Peyer's patch (tissue), 4 donors: ENCODE measurements around the gene MAG.

Source experiments
- POLR2A ChIP-seq, 2 donors: fragments of 450-650 bp; IDR thresholded peaks; one replicate each; pipeline ENCODE4 v1.5.1; 2017; ENCODE audit warnings: antibody characterized with exemption in 2 of 2, mild to moderate bottlenecking in 2 of 2, moderate library complexity in 2 of 2
- TF ChIP-seq, protein P1 (sequence below), 6 experiments: fragments of 450-650 bp in 4 of 6; fragments of 200-600 bp in 2 of 6; sonication (generic) in 1 of 6; IDR thresholded peaks; one replicate each; pipeline ENCODE4 v1.5.1; 2017 to 2019; ENCODE audit warnings: antibody characterized with exemption in 6 of 6, mild to moderate bottlenecking in 3 of 6, moderate library complexity in 1 of 6

DNA sequence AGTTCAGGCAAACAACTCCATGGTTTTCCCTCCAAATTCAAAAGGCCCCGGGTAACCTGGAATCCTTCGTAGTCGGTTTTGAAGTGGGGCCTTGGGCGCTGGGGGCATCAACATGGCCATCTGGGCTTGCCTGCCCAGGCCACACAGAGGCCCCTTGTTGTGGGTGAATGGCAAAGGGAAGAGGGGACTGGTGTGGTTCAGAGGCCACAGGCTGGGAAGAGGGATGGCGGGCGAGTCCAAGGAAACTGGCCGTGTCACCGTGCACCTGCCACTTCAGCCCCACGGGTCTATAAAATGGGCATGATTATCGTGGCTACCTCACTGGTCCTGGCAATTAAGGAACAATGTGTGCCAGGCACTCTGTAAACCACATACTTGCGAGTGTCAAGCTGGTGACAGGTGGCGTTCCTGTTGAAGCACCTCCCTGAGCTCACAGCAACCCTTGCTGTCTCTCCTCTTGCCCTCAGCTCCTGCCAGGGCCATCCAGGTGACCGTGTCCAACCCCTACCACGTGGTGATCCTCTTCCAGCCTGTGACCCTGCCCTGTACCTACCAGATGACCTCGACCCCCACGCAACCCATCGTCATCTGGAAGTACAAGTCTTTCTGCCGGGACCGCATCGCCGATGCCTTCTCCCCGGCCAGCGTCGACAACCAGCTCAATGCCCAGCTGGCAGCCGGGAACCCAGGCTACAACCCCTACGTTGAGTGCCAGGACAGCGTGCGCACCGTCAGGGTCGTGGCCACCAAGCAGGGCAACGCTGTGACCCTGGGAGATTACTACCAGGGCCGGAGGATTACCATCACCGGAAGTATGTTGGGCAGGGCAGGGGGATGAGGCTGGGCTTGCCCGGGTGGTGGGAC, 41.9 kb upstream of the MAG start:
- TF ChIP-seq, protein P1, sequence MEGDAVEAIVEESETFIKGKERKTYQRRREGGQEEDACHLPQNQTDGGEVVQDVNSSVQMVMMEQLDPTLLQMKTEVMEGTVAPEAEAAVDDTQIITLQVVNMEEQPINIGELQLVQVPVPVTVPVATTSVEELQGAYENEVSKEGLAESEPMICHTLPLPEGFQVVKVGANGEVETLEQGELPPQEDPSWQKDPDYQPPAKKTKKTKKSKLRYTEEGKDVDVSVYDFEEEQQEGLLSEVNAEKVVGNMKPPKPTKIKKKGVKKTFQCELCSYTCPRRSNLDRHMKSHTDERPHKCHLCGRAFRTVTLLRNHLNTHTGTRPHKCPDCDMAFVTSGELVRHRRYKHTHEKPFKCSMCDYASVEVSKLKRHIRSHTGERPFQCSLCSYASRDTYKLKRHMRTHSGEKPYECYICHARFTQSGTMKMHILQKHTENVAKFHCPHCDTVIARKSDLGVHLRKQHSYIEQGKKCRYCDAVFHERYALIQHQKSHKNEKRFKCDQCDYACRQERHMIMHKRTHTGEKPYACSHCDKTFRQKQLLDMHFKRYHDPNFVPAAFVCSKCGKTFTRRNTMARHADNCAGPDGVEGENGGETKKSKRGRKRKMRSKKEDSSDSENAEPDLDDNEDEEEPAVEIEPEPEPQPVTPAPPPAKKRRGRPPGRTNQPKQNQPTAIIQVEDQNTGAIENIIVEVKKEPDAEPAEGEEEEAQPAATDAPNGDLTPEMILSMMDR (IDR thresholded peaks at IDR 0.05), result no peak
- no peak for TF ChIP-seq POLR2A (IDR thresholded peaks at IDR 0.05)
